ENCODE measurements around the gene CEACAM19. TPM values are rescaled to one million over a fixed set of nuclear protein-coding genes. Genes with fewer than 3 reads are reported as not detected.

CEACAM19 gene
- total and polyA plus RNA-seq, 2 of the 8 experiments (the other 6 are each of a cell fraction or from before 2014, with no cell fraction given) = 3.1 to 3.4 TPM

DNA sequence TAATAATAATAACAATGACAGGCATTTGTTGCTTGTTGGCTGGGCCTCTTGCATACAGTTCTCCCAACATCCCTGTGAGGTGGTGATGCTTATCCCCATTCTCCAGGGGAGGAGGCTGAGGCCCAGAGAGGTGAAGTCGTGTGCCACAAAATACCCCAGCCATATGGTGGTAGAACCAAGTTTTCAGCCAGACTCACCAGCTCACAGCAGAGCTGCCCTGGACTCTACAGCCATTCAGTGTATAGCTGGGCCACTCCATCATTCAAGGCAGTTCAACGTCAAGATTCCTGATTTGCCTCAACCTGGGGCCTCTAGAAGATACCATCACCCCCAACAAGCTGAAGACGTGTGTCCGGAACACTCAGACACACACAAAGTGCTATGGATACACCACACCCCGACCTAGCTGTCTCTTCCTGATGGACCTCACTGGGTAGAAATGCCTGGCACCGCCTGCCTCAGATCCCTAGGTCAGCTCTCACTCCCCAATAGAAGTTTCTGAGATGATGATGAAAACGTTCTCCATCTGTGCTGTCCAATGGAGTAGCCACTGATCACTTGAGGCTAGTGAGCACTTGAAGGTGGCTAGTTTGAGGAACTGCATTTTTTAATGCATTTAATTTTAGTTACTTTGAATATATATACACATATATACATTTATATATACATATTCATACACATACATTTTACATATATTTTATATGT lies 4.3 kb upstream of the CEACAM19 start:
- 84% methylated on average over 7 of the region's 7 CpGs; no CpG with 5 or more reads in 1 of the 2 experiments for WGBS, 2 experiments (ENCODE audit: extremely low coverage in 1 of 2, insufficient coverage in 1 of 2, insufficient read length in 1 of 2, insufficient replicate concordance in 2 of 2, low coverage in 1 of 2, low lambda C conversion rate in 2 of 2, missing lambda C conversion rate in 1 of 2)
- ChIA-PET CTCF (ENCODE audit: partially characterized antibody) (interaction anchor here (0.6 to 1.7 kb wide), 8 partner anchors 9 to 104 kb away, joined by 3 to 8 read pairs (median 3); no protein-coding TSS in a partner anchor), POLR2A (ENCODE audit: partially characterized antibody) (interaction anchor here (2.5 kb wide), 1 partner anchor 10 kb away, joined by 8 read pairs; no protein-coding TSS in a partner anchor)
- Histone ChIP-seq H2BK12ac (ENCODE audit: low read depth, low read length) (no peak overlapping the region), H3K79me1 (ENCODE audit: low read depth, low read length) (no peaks in the 10 kb centered on the region), H3K9ac (replicated peaks in 1 of 4; ENCODE audit: extremely low read depth in 1 of 4, low read depth in 3 of 4, low read length in 3 of 4) (no peak overlapping the region), H3K4ac (replicated peaks; ENCODE audit: insufficient read length, low read depth, low read length) (no peak overlapping the region), H2AFZ (ENCODE audit: low read length) (no peak overlapping the region), H3K18ac (ENCODE audit: extremely low read depth, low read length) (no peak overlapping the region), H3K27ac (ENCODE audit: low read depth, low read length) (no peak overlapping the region), H3K4me3 (ENCODE audit: extremely low read depth in 1 of 4, insufficient read depth in 2 of 4, low read depth in 3 of 4, low read length in 4 of 4) (no peak overlapping the region), H2BK15ac (ENCODE audit: low read length) (peak overlapping the region; percentile 61; the same call in 1 of the 2 replicates), H4K20me1 (replicated peaks in 1 of 2; ENCODE audit: control insufficient read depth in 1 of 2, insufficient read depth in 2 of 2, low read length in 2 of 2) (no peaks in the 10 kb centered on the region), H2BK120ac (replicated peaks; ENCODE audit: low read depth, low read length) (no peak overlapping the region), H3K4me2 (ENCODE audit: insufficient read depth in 1 of 2, low read depth in 2 of 2, low read length in 2 of 2) (no peak overlapping the region), H3K79me2 (ENCODE audit: control insufficient read depth in 1 of 2, insufficient read depth in 2 of 2, low read length in 2 of 2) (no peaks in the 10 kb centered on the region), H3K56ac (replicated peaks; ENCODE audit: insufficient read length, low read depth, low read length) (no peak overlapping the region), H4K91ac (replicated peaks; ENCODE audit: insufficient read length, low read length) (no peak overlapping the region), H3K23ac (ENCODE audit: insufficient read length) (no peak overlapping the region), H4K5ac (ENCODE audit: insufficient read length, low read depth, low read length) (no peak overlapping the region), H3K4me1 (replicated peaks in 1 of 4; ENCODE audit: control insufficient read depth in 3 of 4, insufficient read depth in 4 of 4, low read length in 3 of 4) (no peaks in the 10 kb centered on the region; a peak in 2 of 7 replicates), H2BK5ac (ENCODE audit: low read depth, low read length) (no peak overlapping the region), H3K23me2 (ENCODE audit: low read depth, low read length) (no peaks in the 10 kb centered on the region), H4K8ac (ENCODE audit: extremely low read depth, insufficient read depth, low read length) (no peak overlapping the region), H3K14ac (ENCODE audit: insufficient read length) (no peak overlapping the region), H3K27me3 (replicated peaks in 1 of 4; ENCODE audit: control insufficient read depth in 3 of 4, extremely low read depth in 1 of 4, insufficient read depth in 3 of 4, low read length in 3 of 4) (no peaks in the 10 kb centered on the region), H3K9me3 (ENCODE audit: insufficient read depth in 2 of 2, low read depth in 1 of 2, low read length in 1 of 2) (no peaks in the 10 kb centered on the region), H2BK20ac (ENCODE audit: low read length) (no peak overlapping the region), H3K36me3 (ENCODE audit: control insufficient read depth in 2 of 4, insufficient read depth in 4 of 4, low read length in 3 of 4) (peaks cover 0 to 14% (median 2%) of the 10 kb centered on the region in 4 experiments; a peak in 5 of 8 replicates), H2AK5ac (ENCODE audit: low read depth, low read length) (no peak overlapping the region; the same call in 1 of the 2 replicates)
- no peak for TF ChIP-seq CTBP2 (IDR thresholded peaks at IDR 0.05; ENCODE audit: borderline replicate concordance, insufficient read depth, insufficient read length, low read length)
- DNase-seq (ENCODE audit: low read depth in 1 of 2, low spot score in 2 of 2) (no peak), FAIRE-seq (no peak)
